ENCODE measurements around the gene TTLL8.

TTLL8 gene

GRCh38 chr22:50045211-50046018 lies 12.7 kb downstream of the TTLL8 start:
- POLR2A ChIA-PET = no interaction called here
- Histone ChIP-seq H3K4me3 (ENCODE audit: low read depth, low read length) (no peak overlapping the region), H3K9me3 (ENCODE audit: control insufficient read depth, insufficient read depth, low read depth, low read length) (no peaks in the 10 kb centered on the region), H3K4me1 (ENCODE audit: control insufficient read depth, insufficient read depth, low read length) (no peaks in the 10 kb centered on the region), H3K27ac (ENCODE audit: extremely low read depth, low read depth, low read length) (no peak overlapping the region), H3K36me3 (ENCODE audit: control insufficient read depth in 2 of 2, insufficient read depth in 1 of 2, low read length in 2 of 2) (no peaks in the 10 kb centered on the region)
- CTCF ChIA-PET = no interaction called here
- TF ChIP-seq ZNF830 (tag by site-specific recombination; IDR thresholded peaks at IDR 0.05; ENCODE audit: low read depth) = no peak
- TF ChIP-seq ZNF792 (tag by site-specific recombination; IDR thresholded peaks at IDR 0.05) = no peak
- no peak for TF ChIP-seq ZNF530 (tag by site-specific recombination; IDR thresholded peaks at IDR 0.05; ENCODE audit: low read depth)
- TF ChIP-seq ZNF311 (tag by site-specific recombination; IDR thresholded peaks at IDR 0.05; ENCODE audit: borderline replicate concordance) = no peak
- no peak for TF ChIP-seq REPIN1 (tag by site-specific recombination; IDR thresholded peaks at IDR 0.05; ENCODE audit: low read depth)
- no peak for TF ChIP-seq MYNN (tag by site-specific recombination; IDR thresholded peaks at IDR 0.05; ENCODE audit: borderline replicate concordance)
- TF ChIP-seq, protein P1, sequence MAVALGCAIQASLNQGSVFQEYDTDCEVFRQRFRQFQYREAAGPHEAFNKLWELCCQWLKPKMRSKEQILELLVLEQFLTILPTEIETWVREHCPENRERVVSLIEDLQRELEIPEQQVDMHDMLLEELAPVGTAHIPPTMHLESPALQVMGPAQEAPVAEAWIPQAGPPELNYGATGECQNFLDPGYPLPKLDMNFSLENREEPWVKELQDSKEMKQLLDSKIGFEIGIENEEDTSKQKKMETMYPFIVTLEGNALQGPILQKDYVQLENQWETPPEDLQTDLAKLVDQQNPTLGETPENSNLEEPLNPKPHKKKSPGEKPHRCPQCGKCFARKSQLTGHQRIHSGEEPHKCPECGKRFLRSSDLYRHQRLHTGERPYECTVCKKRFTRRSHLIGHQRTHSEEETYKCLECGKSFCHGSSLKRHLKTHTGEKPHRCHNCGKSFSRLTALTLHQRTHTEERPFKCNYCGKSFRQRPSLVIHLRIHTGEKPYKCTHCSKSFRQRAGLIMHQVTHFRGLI (tag by site-specific recombination; IDR thresholded peaks at IDR 0.05) = no peak
- TF ChIP-seq, protein P2, sequence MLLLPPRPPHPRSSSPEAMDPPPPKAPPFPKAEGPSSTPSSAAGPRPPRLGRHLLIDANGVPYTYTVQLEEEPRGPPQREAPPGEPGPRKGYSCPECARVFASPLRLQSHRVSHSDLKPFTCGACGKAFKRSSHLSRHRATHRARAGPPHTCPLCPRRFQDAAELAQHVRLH (tag by site-specific recombination; IDR thresholded peaks at IDR 0.05) = no peak
- TF ChIP-seq, protein P3, sequence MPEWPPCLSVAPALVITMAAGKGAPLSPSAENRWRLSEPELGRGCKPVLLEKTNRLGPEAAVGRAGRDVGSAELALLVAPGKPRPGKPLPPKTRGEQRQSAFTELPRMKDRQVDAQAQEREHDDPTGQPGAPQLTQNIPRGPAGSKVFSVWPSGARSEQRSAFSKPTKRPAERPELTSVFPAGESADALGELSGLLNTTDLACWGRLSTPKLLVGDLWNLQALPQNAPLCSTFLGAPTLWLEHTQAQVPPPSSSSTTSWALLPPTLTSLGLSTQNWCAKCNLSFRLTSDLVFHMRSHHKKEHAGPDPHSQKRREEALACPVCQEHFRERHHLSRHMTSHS (tag by site-specific recombination; IDR thresholded peaks at IDR 0.05) = no peak
- TF ChIP-seq ZNF571 (tag by site-specific recombination; IDR thresholded peaks at IDR 0.05) = no peak
- TF ChIP-seq ZNF221 (tag by site-specific recombination; IDR thresholded peaks at IDR 0.05; ENCODE audit: borderline replicate concordance) = no peak
- TF ChIP-seq ZNF354C (tag by site-specific recombination; IDR thresholded peaks at IDR 0.05; ENCODE audit: borderline replicate concordance, low read depth) = no peak

DNA sequence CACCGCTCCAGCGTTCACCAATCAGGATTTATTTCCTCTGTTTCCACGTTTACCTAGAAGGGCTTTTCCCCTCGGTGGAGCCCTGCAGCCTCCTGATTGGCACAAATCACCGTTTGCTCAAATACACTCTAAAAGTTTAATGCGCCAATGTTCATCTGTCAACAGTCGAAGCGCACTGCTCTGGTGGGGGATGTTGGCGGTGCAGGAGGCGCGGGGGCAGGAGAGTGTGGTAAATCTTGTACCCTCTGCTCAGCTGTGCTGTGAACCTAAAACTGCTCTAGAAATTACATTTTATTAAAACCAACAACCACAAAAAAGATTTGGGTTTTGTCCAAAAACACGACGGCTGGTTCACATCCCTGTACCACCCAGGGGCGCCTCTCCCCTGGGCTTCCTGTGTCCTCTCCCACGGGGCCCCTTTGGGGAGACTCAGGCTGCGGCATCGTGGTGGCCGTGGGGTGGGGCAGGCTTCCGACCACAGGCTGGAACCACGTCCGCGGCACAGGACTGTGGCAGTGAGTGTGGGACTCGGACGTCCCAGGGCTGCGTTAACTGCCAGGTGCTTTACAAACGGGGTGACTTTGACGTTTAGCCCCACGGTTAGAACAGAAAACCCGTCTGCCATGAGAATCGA lies 13.5 kb downstream of the TTLL8 start:
- CTCF ChIA-PET = interaction anchor here (0.9 kb wide), 1 partner anchor 9 kb away, joined by 3 read pairs; no protein-coding TSS in a partner anchor
- POLR2A ChIA-PET = no interaction called here
- no peaks in the 10 kb centered on the region for H3K36me3 ChIP-seq (ENCODE audit: control insufficient read depth in 2 of 2, insufficient read depth in 1 of 2, low read length in 2 of 2)
- no peak overlapping the region for H3K27ac ChIP-seq (ENCODE audit: extremely low read depth, low read depth, low read length)
- H3K4me1 ChIP-seq (ENCODE audit: control insufficient read depth, insufficient read depth, low read length) = no peaks in the 10 kb centered on the region
- H3K4me3 ChIP-seq (ENCODE audit: low read depth, low read length) = no peak overlapping the region
- no peak for TF ChIP-seq GLI4 (tag by site-specific recombination; IDR thresholded peaks at IDR 0.05)
- no peak for TF ChIP-seq ZNF701 (tag by site-specific recombination; IDR thresholded peaks at IDR 0.05)
- TF ChIP-seq ZFP37 (tag by site-specific recombination; IDR thresholded peaks at IDR 0.05) = no peak
- TF ChIP-seq ZBTB17 (tag by site-specific recombination; IDR thresholded peaks at IDR 0.05) = no peak
- no peak for TF ChIP-seq ZNF558 (tag by site-specific recombination; IDR thresholded peaks at IDR 0.05)
- no peak for TF ChIP-seq ZNF133 (tag by site-specific recombination; IDR thresholded peaks at IDR 0.05)
- TF ChIP-seq ZBTB10 (tag by site-specific recombination; IDR thresholded peaks at IDR 0.05) = no peak
- no peak for TF ChIP-seq ZBTB44 (tag by site-specific recombination; IDR thresholded peaks at IDR 0.05)
- TF ChIP-seq KLF9 (tag by site-specific recombination; IDR thresholded peaks at IDR 0.05; ENCODE audit: low read depth) = no peak
- TF ChIP-seq TCF7L2 (IDR thresholded peaks at IDR 0.05; ENCODE audit: borderline replicate concordance, low read depth, low read length) = no peak
- TF ChIP-seq, protein P2 (tag by site-specific recombination; IDR thresholded peaks at IDR 0.05) = no peak
- TF ChIP-seq YY1 (tag by site-specific recombination; IDR thresholded peaks at IDR 0.05) = no peak
- no peak for TF ChIP-seq ZNF169 (tag by site-specific recombination; IDR thresholded peaks at IDR 0.05)
- TF ChIP-seq GLIS2 (tag by site-specific recombination; IDR thresholded peaks at IDR 0.05) = no peak
- TF ChIP-seq ZNF341 (tag by site-specific recombination; IDR thresholded peaks at IDR 0.05; ENCODE audit: low read depth) = no peak
- TF ChIP-seq GLIS1 (tag by site-specific recombination; IDR thresholded peaks at IDR 0.05) = no peak
- H3K9me3 ChIP-seq (ENCODE audit: control insufficient read depth, insufficient read depth, low read depth, low read length) = no peaks in the 10 kb centered on the region

Data from HEK293 (cell line).